WTC11 (cell line): ENCODE data around the gene NDUFB10. TPM values are rescaled to one million over a fixed set of nuclear protein-coding genes. Genes with fewer than 3 reads are reported as not detected.

Experiments used
- ATAC-seq: fragments of 200-7000 bp; cut with Tn5 transposase; 2 replicates; pipeline ENCODE4 v1.10.0; 2021; ENCODE audit warnings: mild to moderate bottlenecking, moderate library complexity
- CTCF ChIA-PET: fragments of 300-600 bp; sonication (Branson Sonifier 250); formaldehyde crosslinking; loops from one replicate; lab custom pipeline; 2021; ENCODE audit warnings: antibody characterized with exemption; lab: Charles Lee
- POLR2A ChIA-PET: fragments of 350-600 bp; sonication (Branson Sonifier 250); formaldehyde crosslinking; loops from one replicate; lab custom pipeline; 2021; ENCODE audit warnings: antibody characterized with exemption; lab: Charles Lee
- DNase-seq: peaks from one replicate; pipeline ENCODE4 v3.0.0; 2021; ENCODE audit warnings: low spot score
- H3K27ac Mint-ChIP-seq: 2 replicates; pipeline ENCODE4 v1.8.0; 2021; ENCODE audit warnings: mixed read lengths
- H3K27me3 Mint-ChIP-seq: 2 replicates; pipeline ENCODE4 v1.8.0; 2021; ENCODE audit warnings: low read depth, mild to moderate bottlenecking, moderate library complexity, mixed read lengths
- H3K36me3 Mint-ChIP-seq: 2 replicates; pipeline ENCODE4 v1.8.0; 2021; ENCODE audit warnings: mixed read lengths
- H3K4me1 Mint-ChIP-seq: 2 replicates; pipeline ENCODE4 v1.8.0; 2022; ENCODE audit warnings: mixed read lengths
- H3K4me3 Mint-ChIP-seq: 2 replicates; pipeline ENCODE4 v1.8.0; 2021; ENCODE audit warnings: mild to moderate bottlenecking, moderate library complexity, mixed read lengths
- H3K9me3 Mint-ChIP-seq: 2 replicates; pipeline ENCODE4 v1.8.0; 2021; ENCODE audit warnings: mixed read lengths
- CREM ChIP-seq: sonication (generic); formaldehyde crosslinking; IDR thresholded peaks from 2 replicates; pipeline ENCODE4 v1.8.1; 2022; ENCODE audit warnings: mild to moderate bottlenecking, missing genetic modification reagents, moderate library complexity
- ELF4 ChIP-seq: sonication (generic); formaldehyde crosslinking; IDR thresholded peaks from 2 replicates; pipeline ENCODE4 v1.8.1; 2022; ENCODE audit warnings: low read depth, mild to moderate bottlenecking, moderate library complexity, missing genetic modification reagents
- ERG ChIP-seq: fragments of 250-450 bp; sonication (Bioruptor Pico); IDR thresholded peaks from 2 replicates; pipeline ENCODE4 v1.8.0; 2021; ENCODE audit warnings: mild to moderate bottlenecking
- ESRRA ChIP-seq: sonication (generic); formaldehyde crosslinking; IDR thresholded peaks from 2 replicates; pipeline ENCODE4 v1.8.1; 2022; ENCODE audit warnings: mild to moderate bottlenecking, missing genetic modification reagents, borderline replicate concordance
- HMGA2 ChIP-seq: fragments of 250-450 bp; sonication (Bioruptor Pico); IDR thresholded peaks from 2 replicates; pipeline ENCODE4 v1.4.0; 2021; ENCODE audit warnings: mild to moderate bottlenecking, moderate library complexity
- JAZF1 ChIP-seq: fragments of 250-450 bp; sonication (Bioruptor Pico); IDR thresholded peaks from 2 replicates; pipeline ENCODE4 v1.9.0; 2021; ENCODE audit warnings: moderate library complexity, mild to moderate bottlenecking, inconsistent platforms
- NFATC4 ChIP-seq: fragments of 250-450 bp; sonication (Bioruptor Pico); IDR thresholded peaks from 2 replicates; pipeline ENCODE4 v1.9.0; 2021; ENCODE audit warnings: mild to moderate bottlenecking
- NR1H2 ChIP-seq: sonication (generic); formaldehyde crosslinking; IDR thresholded peaks from 2 replicates; pipeline ENCODE4 v1.9.0; 2021; ENCODE audit warnings: mild to moderate bottlenecking, moderate library complexity, missing genetic modification reagents
- PRRX2 ChIP-seq: fragments of 250-450 bp; sonication (Bioruptor Pico); IDR thresholded peaks from 2 replicates; pipeline ENCODE4 v1.8.0; 2021; ENCODE audit warnings: mild to moderate bottlenecking
- ZNF121 ChIP-seq: sonication (generic); formaldehyde crosslinking; IDR thresholded peaks from 2 replicates; pipeline ENCODE4 v1.8.0; 2023; ENCODE audit warnings: missing genetic modification reagents
- ZNF281 ChIP-seq: sonication (generic); formaldehyde crosslinking; IDR thresholded peaks from 2 replicates; pipeline ENCODE4 v1.8.0; 2023; ENCODE audit warnings: mild to moderate bottlenecking, missing genetic modification reagents
- ZNF512 ChIP-seq: sonication (generic); formaldehyde crosslinking; IDR thresholded peaks from 2 replicates; pipeline ENCODE4 v1.8.1; 2022; ENCODE audit warnings: missing genetic modification reagents, borderline replicate concordance
- ZNF671 ChIP-seq: fragments of 250-450 bp; sonication (Bioruptor Pico); IDR thresholded peaks from 2 replicates; pipeline ENCODE4 v1.8.0; 2021; ENCODE audit warnings: mild to moderate bottlenecking
- total RNA-seq: library from RNA; stranded (reverse); gene quantifications from 3 replicates; pipeline ENCODE4 v1.2.3, GENCODE V29; 2021
- TF ChIP-seq, protein P1 (sequence below): sonication (generic); formaldehyde crosslinking; IDR thresholded peaks from 2 replicates; pipeline ENCODE4 v1.8.0; 2022; ENCODE audit warnings: mild to moderate bottlenecking, missing genetic modification reagents
- TF ChIP-seq, protein P2 (sequence below): sonication (generic); formaldehyde crosslinking; IDR thresholded peaks from 2 replicates; pipeline ENCODE4 v1.8.0; 2022; ENCODE audit warnings: missing genetic modification reagents
- TF ChIP-seq, protein P3 (sequence below): sonication (generic); formaldehyde crosslinking; IDR thresholded peaks from 2 replicates; pipeline ENCODE4 v1.8.0; 2023; ENCODE audit warnings: missing genetic modification reagents, mild to moderate bottlenecking, borderline replicate concordance

Gene NDUFB10
- total RNA-seq, 1 experiment from 2014 or later, result 228 TPM

DNA sequence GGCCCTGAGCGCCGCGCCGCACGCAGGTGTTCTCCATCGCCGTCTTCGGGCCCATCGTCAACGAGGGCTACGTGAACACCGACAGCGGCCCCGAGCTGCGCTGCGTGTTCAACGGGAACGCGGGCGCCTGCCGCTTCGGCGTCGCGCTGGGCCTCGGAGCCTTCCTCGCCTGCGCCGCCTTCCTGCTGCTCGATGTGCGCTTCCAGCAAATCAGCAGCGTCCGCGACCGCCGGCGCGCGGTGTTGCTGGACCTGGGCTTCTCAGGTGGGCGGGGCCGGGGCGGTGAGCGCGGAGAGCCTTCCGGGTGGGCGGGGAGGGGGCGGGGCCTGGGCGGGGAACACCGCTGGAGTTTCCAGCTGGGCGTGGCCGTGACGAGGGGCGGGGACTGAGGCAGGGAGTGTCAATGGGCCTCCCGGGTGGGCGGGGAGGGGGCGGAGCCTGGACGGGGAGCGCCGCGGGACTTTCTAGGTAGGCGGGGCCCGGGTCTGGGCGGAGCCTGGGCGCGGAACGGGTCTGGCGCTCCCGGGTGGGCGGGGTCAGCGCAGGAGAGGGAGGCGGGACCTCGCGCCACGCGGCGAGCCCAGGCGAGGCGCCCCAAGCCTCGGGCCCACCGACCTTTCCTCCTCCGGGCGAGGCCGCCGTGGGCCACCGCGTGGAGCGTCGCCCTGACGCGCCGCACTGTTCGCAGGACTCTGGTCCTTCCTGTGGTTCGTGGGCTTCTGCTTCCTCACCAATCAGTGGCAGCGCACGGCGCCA lies 32.8 kb downstream of the NDUFB10 start (continued):
- no peak for TF ChIP-seq ZNF121 (CRISPR knock-in tag)
- peak; percentile 92 for TF ChIP-seq ZNF281 (CRISPR knock-in tag)
- TF ChIP-seq ELF4, result peak; percentile 89; the same call in 1 of the 2 replicates
- TF ChIP-seq NFATC4 (CRISPR knock-in tag), result no peak
- no peak; the same call in 1 of the 2 replicates for TF ChIP-seq CREM (CRISPR knock-in tag)
- peak; percentile 80 for TF ChIP-seq ESRRA (CRISPR knock-in tag)
- peak; percentile 82 for TF ChIP-seq NR1H2 (CRISPR knock-in tag)
- TF ChIP-seq, protein P1, sequence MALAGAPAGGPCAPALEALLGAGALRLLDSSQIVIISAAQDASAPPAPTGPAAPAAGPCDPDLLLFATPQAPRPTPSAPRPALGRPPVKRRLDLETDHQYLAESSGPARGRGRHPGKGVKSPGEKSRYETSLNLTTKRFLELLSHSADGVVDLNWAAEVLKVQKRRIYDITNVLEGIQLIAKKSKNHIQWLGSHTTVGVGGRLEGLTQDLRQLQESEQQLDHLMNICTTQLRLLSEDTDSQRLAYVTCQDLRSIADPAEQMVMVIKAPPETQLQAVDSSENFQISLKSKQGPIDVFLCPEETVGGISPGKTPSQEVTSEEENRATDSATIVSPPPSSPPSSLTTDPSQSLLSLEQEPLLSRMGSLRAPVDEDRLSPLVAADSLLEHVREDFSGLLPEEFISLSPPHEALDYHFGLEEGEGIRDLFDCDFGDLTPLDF, result peak; percentile 91
- TF ChIP-seq, protein P2, sequence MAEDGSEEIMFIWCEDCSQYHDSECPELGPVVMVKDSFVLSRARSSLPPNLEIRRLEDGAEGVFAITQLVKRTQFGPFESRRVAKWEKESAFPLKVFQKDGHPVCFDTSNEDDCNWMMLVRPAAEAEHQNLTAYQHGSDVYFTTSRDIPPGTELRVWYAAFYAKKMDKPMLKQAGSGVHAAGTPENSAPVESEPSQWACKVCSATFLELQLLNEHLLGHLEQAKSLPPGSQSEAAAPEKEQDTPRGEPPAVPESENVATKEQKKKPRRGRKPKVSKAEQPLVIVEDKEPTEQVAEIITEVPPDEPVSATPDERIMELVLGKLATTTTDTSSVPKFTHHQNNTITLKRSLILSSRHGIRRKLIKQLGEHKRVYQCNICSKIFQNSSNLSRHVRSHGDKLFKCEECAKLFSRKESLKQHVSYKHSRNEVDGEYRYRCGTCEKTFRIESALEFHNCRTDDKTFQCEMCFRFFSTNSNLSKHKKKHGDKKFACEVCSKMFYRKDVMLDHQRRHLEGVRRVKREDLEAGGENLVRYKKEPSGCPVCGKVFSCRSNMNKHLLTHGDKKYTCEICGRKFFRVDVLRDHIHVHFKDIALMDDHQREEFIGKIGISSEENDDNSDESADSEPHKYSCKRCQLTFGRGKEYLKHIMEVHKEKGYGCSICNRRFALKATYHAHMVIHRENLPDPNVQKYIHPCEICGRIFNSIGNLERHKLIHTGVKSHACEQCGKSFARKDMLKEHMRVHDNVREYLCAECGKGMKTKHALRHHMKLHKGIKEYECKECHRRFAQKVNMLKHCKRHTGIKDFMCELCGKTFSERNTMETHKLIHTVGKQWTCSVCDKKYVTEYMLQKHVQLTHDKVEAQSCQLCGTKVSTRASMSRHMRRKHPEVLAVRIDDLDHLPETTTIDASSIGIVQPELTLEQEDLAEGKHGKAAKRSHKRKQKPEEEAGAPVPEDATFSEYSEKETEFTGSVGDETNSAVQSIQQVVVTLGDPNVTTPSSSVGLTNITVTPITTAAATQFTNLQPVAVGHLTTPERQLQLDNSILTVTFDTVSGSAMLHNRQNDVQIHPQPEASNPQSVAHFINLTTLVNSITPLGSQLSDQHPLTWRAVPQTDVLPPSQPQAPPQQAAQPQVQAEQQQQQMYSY (CRISPR knock-in tag), result no peak; the same call in 1 of the 2 replicates
- TF ChIP-seq PRRX2 (CRISPR knock-in tag), result no peak
- TF ChIP-seq HMGA2 (CRISPR knock-in tag), result no peak
- TF ChIP-seq ZNF671 (CRISPR knock-in tag), result no peak
- no peak for TF ChIP-seq JAZF1 (CRISPR knock-in tag)

- ATAC-seq (peak; percentile 26), DNase-seq (peak; percentile 86)
- H3K27ac Mint-ChIP-seq, result no peak overlapping the region
- peak overlapping the region; percentile 55 for H3K4me3 Mint-ChIP-seq
- TF ChIP-seq ERG (no peak), ZNF512 (no peak)
- TF ChIP-seq, protein P3, sequence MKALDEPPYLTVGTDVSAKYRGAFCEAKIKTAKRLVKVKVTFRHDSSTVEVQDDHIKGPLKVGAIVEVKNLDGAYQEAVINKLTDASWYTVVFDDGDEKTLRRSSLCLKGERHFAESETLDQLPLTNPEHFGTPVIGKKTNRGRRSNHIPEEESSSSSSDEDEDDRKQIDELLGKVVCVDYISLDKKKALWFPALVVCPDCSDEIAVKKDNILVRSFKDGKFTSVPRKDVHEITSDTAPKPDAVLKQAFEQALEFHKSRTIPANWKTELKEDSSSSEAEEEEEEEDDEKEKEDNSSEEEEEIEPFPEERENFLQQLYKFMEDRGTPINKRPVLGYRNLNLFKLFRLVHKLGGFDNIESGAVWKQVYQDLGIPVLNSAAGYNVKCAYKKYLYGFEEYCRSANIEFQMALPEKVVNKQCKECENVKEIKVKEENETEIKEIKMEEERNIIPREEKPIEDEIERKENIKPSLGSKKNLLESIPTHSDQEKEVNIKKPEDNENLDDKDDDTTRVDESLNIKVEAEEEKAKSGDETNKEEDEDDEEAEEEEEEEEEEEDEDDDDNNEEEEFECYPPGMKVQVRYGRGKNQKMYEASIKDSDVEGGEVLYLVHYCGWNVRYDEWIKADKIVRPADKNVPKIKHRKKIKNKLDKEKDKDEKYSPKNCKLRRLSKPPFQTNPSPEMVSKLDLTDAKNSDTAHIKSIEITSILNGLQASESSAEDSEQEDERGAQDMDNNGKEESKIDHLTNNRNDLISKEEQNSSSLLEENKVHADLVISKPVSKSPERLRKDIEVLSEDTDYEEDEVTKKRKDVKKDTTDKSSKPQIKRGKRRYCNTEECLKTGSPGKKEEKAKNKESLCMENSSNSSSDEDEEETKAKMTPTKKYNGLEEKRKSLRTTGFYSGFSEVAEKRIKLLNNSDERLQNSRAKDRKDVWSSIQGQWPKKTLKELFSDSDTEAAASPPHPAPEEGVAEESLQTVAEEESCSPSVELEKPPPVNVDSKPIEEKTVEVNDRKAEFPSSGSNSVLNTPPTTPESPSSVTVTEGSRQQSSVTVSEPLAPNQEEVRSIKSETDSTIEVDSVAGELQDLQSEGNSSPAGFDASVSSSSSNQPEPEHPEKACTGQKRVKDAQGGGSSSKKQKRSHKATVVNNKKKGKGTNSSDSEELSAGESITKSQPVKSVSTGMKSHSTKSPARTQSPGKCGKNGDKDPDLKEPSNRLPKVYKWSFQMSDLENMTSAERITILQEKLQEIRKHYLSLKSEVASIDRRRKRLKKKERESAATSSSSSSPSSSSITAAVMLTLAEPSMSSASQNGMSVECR, result 0 out of 2 replicates have a peak, but pooled peaks have one; percentile 41
- H3K27me3 Mint-ChIP-seq, result peaks cover 24% of the 10 kb centered on the region
- ChIA-PET CTCF (interaction anchor here (0.6 to 6.4 kb wide), 14 partner anchors 9 to 558 kb away, joined by 3 to 59 read pairs (median 5); partner anchors contain the start of genes GFER, NTHL1 and TSC2), POLR2A (interaction anchor here (1.1 to 1.7 kb wide), 5 partner anchors 12 to 162 kb away, joined by 3 to 13 read pairs (median 4); partner anchors contain the start of genes RPS2, TBL3 and TRAF7)
- H3K9me3 Mint-ChIP-seq, result no peaks in the 10 kb centered on the region
- H3K36me3 Mint-ChIP-seq, result peaks cover 5% of the 10 kb centered on the region
- peaks cover 17% of the 10 kb centered on the region for H3K4me1 Mint-ChIP-seq
These were observed 33.5 kb downstream of the NDUFB10 start for GRCh38 chr16:1992704-1993317.
